HG03025 (cell line): ENCODE data around the gene NDUFAF5.

Source experiments
- ATAC-seq: cut with Tn5 transposase; IDR thresholded peaks from one replicate; pipeline ENCODE4 v1.9.1; 2021; ENCODE audit warnings: mild to moderate bottlenecking, moderate library complexity; ENCODE audit not compliant: unreplicated experiment, low FRiP score

Gene NDUFAF5

DNA sequence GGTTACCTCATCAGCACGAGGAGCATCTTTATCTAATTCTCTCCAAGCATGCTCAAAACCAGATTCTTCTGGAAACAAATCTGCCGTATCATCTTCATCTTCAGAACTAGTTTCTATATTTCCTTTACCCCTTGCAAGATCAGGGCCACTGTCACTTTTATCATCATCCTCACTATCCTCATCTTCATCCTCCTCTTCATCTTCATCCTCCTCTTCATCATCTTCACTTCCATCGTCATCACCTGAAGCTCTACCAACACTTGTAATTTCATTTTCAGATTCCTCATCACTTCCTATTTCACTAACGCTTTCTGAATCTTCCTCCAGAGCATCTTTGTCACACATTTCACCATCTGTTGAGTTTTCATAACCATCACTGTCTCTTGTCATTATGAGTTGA, 9.0 kb upstream of the NDUFAF5 start:
- ATAC-seq, result no peak

GRCh38 chr20:13777171-13777601, 7.6 kb upstream of the NDUFAF5 start:
- no peak for ATAC-seq

- ATAC-seq, result no peak
Measured at GRCh38 chr20:13778827-13779226, 6.0 kb upstream of the NDUFAF5 start.

DNA sequence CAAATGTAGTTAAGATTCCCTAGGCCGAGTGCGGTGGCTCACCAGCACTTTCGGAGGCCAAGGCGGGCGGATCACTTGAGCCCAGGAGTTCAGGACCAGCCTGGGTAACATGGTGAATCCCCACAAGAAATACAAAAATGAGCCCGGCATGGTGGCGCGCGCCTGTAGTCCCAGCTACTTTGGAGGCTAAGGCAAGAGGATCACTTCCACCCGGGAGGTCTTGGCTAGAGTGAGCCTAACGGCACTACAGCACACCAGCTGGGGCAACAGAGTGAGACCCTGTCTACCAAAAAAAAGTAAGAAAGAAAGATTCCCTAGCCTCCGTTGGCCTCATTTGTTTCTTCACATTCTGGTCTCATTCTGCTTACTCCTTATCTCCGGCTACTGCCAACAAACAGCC, 1.3 kb upstream of the NDUFAF5 start:
- ATAC-seq, result no peak

- ATAC-seq, result no peak
Measured at GRCh38 chr20:13784271-13784892, 446 bp upstream of the NDUFAF5 start.

DNA sequence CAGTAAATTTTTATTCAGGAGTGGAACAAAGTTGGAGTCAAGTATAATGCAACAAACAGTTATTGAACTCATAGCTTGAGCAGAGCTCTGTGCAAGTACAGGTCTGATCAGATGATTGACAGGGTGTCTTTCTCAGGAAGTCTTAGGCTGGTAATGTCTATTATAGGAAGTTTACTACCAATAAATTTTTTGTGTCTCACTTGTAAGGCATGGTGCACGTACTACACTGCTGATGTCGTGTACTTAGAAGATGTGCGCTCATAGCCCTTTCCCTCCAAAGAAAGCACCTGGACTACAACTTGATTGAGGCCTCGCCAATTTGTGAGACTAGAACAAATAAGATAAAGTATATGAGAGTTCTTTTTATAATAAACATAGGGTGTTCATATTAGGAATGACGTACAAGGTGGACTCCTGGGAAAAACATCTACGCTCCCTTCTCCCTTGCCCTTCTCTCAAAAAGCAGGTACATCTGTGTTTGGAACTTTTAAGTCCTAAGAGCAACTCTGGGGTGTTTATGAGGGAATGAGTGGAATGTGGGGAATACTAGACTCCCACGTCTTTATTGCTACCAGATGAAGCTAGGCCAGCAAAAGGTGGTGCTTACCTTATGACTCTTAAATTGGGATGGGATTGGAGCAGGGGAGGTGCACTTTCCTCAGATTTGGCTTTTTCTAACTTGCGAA, 1.5 kb downstream of the NDUFAF5 start:
- ATAC-seq, result no peak

- ATAC-seq, result no peak
Measured at GRCh38 chr20:13788167-13788834, 3.5 kb downstream of the NDUFAF5 start.

GRCh38 chr20:13790708-13791107, 5.9 kb downstream of the NDUFAF5 start:
- no peak for ATAC-seq

GRCh38 chr20:13791540-13792459, 7.0 kb downstream of the NDUFAF5 start:
- no peak for ATAC-seq

DNA sequence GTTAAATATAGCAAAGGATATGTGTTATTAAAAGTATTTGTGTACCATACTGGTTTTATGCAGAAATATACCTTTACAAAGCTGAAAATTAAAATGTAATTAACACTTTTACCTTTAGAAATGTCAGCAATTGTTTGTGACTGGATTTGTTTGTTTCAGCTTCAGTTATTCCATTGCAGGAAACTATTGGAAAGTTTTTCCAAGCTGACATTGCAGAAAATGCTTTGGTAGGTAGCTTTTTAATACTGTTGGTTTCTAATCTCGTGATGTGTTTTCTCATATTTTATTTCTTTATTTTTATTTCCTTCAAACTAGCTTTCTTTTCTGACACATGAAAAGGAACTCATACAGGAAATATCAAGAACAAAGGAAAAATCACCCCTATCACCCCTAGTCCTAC, 8.2 kb downstream of the NDUFAF5 start:
- no peak for ATAC-seq

DNA sequence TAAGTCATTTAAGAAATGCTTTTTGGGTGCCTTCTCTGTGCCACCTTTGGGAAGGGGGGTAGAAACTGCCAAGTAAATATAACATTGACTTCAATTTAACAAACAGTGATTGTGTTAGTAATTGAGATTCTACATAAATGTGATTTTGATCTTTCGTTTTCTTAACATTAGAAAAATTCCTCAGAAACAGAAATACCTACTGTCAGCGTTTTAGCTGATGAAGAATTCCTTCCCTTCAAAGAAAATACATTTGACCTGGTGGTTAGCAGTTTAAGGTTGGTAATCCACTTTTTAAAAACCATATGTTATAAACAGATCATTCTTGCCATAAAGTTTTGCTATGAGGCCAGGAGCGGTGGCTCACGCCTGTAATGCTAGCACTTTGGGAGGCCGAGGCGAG, 9.8 kb downstream of the NDUFAF5 start:
- ATAC-seq, result no peak

DNA sequence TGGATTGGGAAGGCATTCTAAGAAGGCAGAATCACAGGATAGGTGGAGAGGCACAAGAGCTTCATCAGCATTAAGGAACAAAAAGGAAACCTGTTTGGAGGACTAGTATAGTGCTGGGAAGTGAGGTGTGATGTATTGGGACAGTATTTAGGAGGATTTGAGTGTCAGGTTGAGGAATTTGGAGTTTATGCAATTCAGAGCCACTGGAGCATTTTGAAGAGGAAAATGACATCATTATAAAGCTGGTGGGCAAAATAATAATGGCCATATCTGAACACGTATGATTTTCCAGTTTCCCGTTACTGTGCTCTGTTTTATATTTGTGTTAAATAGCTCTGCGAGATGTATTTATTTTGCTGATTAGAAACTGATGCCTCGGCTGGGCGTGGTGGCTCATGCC, 14.2 kb downstream of the NDUFAF5 start:
- no peak for ATAC-seq

DNA sequence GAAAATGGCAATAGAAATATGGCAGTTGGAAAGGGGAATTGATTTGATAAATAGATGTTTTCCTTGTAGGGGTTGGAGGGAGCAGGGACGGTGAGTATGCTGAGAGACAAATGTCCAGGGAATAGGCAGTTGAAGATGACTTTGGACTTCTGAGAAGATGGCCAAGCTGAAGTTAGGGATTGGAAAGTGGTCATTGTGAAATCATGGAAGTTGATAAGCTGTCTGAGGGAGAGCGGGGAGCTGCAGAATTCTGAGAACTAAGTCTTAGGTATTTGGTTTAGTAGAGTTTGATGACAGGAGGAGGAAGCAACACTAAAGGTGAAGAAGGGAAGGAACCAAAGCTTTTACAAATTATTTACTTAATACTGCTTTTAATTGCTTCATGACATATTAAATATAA, 15.1 kb downstream of the NDUFAF5 start:
- ATAC-seq, result no peak

DNA sequence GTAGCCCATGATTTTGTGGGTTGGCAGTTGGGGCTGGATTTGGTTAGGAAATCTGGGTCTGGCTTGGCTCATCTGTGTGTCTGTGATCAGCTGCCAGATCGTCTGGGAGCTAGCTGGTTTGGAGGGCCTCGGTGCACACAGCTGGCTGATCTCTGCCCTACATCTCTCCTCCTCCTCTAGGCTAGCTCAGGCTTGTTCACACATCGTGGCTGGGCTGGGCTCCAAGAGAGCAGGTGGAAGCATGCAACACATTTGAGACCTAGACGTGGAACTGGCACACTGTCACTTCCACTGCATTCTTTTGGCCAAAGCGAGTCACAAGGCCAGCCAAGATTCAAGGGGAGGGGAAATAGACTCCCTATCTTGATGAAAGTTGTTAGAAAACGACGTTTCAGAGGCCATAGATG, 15.9 kb downstream of the NDUFAF5 start:
- no peak for ATAC-seq

DNA sequence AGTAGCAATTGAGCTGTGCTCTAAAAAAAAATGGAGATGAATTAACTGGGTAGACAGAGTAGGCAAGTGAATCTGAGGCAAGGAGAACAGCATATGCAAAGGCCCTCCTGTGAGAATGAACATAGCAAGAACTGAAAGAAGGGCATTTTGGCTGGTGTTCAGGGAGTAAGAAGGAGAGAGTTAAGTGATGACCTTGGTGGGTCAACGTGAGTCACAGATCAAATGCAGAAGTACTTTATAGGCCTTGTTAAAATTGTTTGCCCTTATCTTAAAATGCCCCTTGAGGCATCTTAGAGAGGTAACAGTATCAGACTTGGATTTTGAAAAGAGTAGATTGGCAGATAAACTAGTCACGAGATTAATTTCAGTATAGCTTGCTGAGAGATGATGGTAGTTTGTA, 24.5 kb downstream of the NDUFAF5 start:
- no peak for ATAC-seq

GRCh38 chr20:13809855-13810254, 25.0 kb downstream of the NDUFAF5 start:
- no peak for ATAC-seq

- ATAC-seq, result no peak
Measured at GRCh38 chr20:13810446-13810845, 25.6 kb downstream of the NDUFAF5 start.

- no peak for ATAC-seq
Measured at GRCh38 chr20:13813910-13814309, 29.1 kb downstream of the NDUFAF5 start.

GRCh38 chr20:13814672-13815071, 29.8 kb downstream of the NDUFAF5 start:
- ATAC-seq, result no peak

- no peak for ATAC-seq
Measured at GRCh38 chr20:13816757-13817156, 31.9 kb downstream of the NDUFAF5 start.

DNA sequence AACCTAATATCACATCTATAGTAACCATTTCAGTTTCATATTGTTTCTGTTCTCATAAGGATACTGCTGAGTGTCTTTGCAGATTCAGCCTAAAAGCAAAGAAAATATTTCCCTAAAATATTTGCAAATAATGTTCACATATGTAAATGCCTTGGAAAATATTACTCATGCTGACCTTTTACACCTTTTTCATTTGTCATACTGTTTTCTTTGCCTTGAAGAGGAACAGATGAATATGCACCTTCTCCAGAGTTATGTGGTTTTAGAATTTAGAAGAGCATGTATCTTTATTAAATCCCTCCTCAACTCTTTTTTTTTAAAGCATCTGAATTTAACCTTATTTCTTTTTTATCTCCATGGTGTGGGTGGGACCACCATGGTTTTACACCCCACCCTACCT, 32.5 kb downstream of the NDUFAF5 start:
- ATAC-seq, result no peak
